Spleen (tissue), 13 donors: ENCODE results near the gene HIGD1B. TPM values are rescaled to one million over a fixed set of nuclear protein-coding genes. Genes with fewer than 3 reads are reported as not detected.

Experiments
- DNase-seq: peaks from one replicate; pipeline ENCODE4 v3.0.0-alpha.2; 2020
- H3K27ac ChIP-seq, 8 donors: fragments of 200-600 bp; sonication (generic) in 7 of 8; 1 replicate in 4 of 8; 2 replicates in 4 of 8; pipeline versions ENCODE4 v1.5.0 to v1.8.0; 2016 to 2021; ENCODE audit warnings: inconsistent platforms in 4 of 8, mild to moderate bottlenecking in 4 of 8, moderate library complexity in 1 of 8
- H3K27me3 ChIP-seq, 7 donors: fragments of 200-600 bp; sonication (generic) in 6 of 7; replicated peaks in 1 of 7; 1 replicate in 4 of 7; 2 replicates in 3 of 7; pipeline versions ENCODE4 v1.5.0 to v1.8.0; 2016 to 2021; ENCODE audit warnings: inconsistent platforms in 3 of 7, mild to moderate bottlenecking in 1 of 7
- H3K36me3 ChIP-seq, 6 donors: fragments of 200-600 bp; sonication (generic) in 5 of 6; 1 replicate in 4 of 6; 2 replicates in 2 of 6; pipeline versions ENCODE4 v1.5.0 to v1.8.0; 2016 to 2021; ENCODE audit warnings: inconsistent platforms in 2 of 6
- H3K4me1 ChIP-seq, 6 donors: fragments of 200-600 bp; sonication (generic) in 5 of 6; 1 replicate in 3 of 6; 2 replicates in 3 of 6; pipeline versions ENCODE4 v1.5.0 to v1.8.0; 2016 to 2021; ENCODE audit warnings: inconsistent platforms in 3 of 6
- H3K4me3 ChIP-seq, 8 donors: fragments of 200-600 bp; sonication (generic) in 7 of 8; 1 replicate in 4 of 8; 2 replicates in 4 of 8; pipeline versions ENCODE4 v1.5.0 to v1.8.0; 2016 to 2021; ENCODE audit warnings: inconsistent platforms in 4 of 8, mild to moderate bottlenecking in 4 of 8, moderate library complexity in 2 of 8
- H3K9me3 ChIP-seq, 8 donors: fragments of 200-600 bp; sonication (generic) in 7 of 8; 1 replicate in 4 of 8; 2 replicates in 4 of 8; pipeline versions ENCODE4 v1.5.0 to v1.8.0; 2016 to 2021; ENCODE audit warnings: inconsistent platforms in 4 of 8
- POLR2A ChIP-seq, 3 donors: fragments of 450-650 bp; IDR thresholded peaks; one replicate each; pipeline ENCODE4 v1.5.1; 2017; ENCODE audit warnings: antibody characterized with exemption in 3 of 3, mild to moderate bottlenecking in 1 of 3
- POLR2AphosphoS5 ChIP-seq, 3 donors: sonication (generic); formaldehyde crosslinking; IDR thresholded peaks; one replicate each; pipeline ENCODE4 v1.5.1; 2017; ENCODE audit warnings: antibody characterized with exemption in 3 of 3
- WGBS, 5 donors: extraction: QIAGEN DNeasy Blood & Tissue Kit in 3 of 5; methylation state at CpG; one replicate each; pipeline versions ENCODE4 v1.1.5 to v1.1.7; 2013 to 2018; 5-methylcytosine and 5-hydroxymethylcytosine counted together
- intact Hi-C: fragments of 100-400 bp; cut with DNase I; formaldehyde crosslinking; loops from one replicate; pipeline ENCODE4 v1.15.0; 2023; ENCODE audit warnings: low total_unique reads
- long read RNA-seq, 2 donors: transcript quantifications; one replicate each; lab custom pipeline, GENCODE V29; 2026
- polyA plus RNA-seq, 3 donors: library from polyadenylated mRNA; stranded (reverse); fragments of 200-250 nt; gene quantifications; one replicate each; pipeline ENCODE4 v1.2.1, GENCODE V29; 2013
- total RNA-seq, 7 donors: library from RNA; depleted of rRNA in 3 of 7; stranded (reverse); fragments of >200 nt in 3 of 7; fragmentation: NEBNext Ultra II Directional in 4 of 7; extraction: Animal tissue kit (Norgen Biotek cat#: 25700) in 4 of 7; gene quantifications; one replicate each; pipeline versions ENCODE4 v1.1.0 to v1.2.1, GENCODE V29; 2016 to 2021
- TF ChIP-seq, protein P1 (sequence below), 11 experiments: fragments of 200-600 bp in 7 of 11; fragments of 450-650 bp in 4 of 11; sonication (generic) in 4 of 11; IDR thresholded peaks in 8 of 11; conservative IDR thresholded peaks in 3 of 11; 1 replicate in 7 of 11; 2 replicates in 4 of 11; pipeline versions ENCODE4 v1.4.0 to v1.8.0; 2016 to 2021; ENCODE audit warnings: antibody characterized with exemption in 11 of 11, inconsistent platforms in 4 of 11, mild to moderate bottlenecking in 1 of 11
- donor health status: healthy with polysubstance abuse.
- donor health status: DM: no; HTN: no; CAD: no; lungs with moderate emphysema.
- donor health status: DM: no; HTN: no; CAD: no.
- donor health status: Bipolar disorder and iron deficiency.
- donor health status: healthy.
- donor health status: DM: no; HTN: no; CAD: no.
- donor health status: DM: yes; HTN: yes; CAD: no.

HIGD1B gene
- total RNA-seq (not detected), polyA plus RNA-seq (1 to 10 TPM in 1 of 3 donors, under 1 TPM in 1, not detected in 1; 0.38 to 1.7 TPM)
- long read RNA-seq, donor 1, partial matches to known transcripts, result 0 of 1 reads
- long read RNA-seq, donor 1, other reads (novel, unspliced or antisense), result 0 of 1 reads
- long read RNA-seq, donor 2, result 0 reads

DNA sequence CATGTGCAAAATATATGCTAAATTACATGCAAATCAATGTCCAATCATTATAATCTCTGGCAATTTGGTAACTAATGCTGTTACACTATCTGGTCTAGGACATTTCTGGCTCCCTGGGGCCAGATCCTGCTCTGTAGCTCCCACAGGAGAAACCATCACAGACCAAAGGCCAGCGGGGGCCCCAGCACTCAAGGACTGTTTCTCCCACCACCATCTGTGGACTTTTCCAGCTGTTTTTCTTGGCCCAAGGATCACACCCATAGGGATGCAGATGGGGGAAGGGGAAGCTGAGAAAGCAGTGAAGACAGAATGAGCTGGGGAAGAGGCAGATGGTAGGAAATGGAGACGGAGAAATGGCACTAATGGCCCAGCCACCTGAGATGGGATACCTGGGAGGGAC, at the start of gene HIGD1B:
TSS of gene HIGD1B (plus strand) at position 298 of the 400 bp plus-strand sequence. CDS start 270 bp downstream, outside the sequence.
- Histone ChIP-seq H3K9me3 (no peaks in the 10 kb centered on the region), H3K4me3 (no peak within 1 kb of the TSS), H3K27ac (no peak within 1 kb of the TSS), H3K27me3 (no peaks in the 10 kb centered on the region), H3K36me3 (peaks cover under 1 to 38% (median 29%) of the 10 kb centered on the region in 6 donors), H3K4me1 (no peaks in the 10 kb centered on the region)
- DNase-seq, result no peak
- intact Hi-C loops, result no loop called here
- TF ChIP-seq POLR2A (IDR thresholded peaks at IDR 0.05) (no peak), POLR2AphosphoS5 (IDR thresholded peaks at IDR 0.05) (no peak)
- TF ChIP-seq, protein P1, sequence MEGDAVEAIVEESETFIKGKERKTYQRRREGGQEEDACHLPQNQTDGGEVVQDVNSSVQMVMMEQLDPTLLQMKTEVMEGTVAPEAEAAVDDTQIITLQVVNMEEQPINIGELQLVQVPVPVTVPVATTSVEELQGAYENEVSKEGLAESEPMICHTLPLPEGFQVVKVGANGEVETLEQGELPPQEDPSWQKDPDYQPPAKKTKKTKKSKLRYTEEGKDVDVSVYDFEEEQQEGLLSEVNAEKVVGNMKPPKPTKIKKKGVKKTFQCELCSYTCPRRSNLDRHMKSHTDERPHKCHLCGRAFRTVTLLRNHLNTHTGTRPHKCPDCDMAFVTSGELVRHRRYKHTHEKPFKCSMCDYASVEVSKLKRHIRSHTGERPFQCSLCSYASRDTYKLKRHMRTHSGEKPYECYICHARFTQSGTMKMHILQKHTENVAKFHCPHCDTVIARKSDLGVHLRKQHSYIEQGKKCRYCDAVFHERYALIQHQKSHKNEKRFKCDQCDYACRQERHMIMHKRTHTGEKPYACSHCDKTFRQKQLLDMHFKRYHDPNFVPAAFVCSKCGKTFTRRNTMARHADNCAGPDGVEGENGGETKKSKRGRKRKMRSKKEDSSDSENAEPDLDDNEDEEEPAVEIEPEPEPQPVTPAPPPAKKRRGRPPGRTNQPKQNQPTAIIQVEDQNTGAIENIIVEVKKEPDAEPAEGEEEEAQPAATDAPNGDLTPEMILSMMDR (IDR thresholded peaks at IDR 0.05 in 8 of 11, conservative IDR thresholded peaks at IDR 0.05 in 3 of 11), result no peak
- WGBS, 5 donors, result 80 to 88% (median 83%) methylated on average over 2 of the region's 2 CpGs

DNA sequence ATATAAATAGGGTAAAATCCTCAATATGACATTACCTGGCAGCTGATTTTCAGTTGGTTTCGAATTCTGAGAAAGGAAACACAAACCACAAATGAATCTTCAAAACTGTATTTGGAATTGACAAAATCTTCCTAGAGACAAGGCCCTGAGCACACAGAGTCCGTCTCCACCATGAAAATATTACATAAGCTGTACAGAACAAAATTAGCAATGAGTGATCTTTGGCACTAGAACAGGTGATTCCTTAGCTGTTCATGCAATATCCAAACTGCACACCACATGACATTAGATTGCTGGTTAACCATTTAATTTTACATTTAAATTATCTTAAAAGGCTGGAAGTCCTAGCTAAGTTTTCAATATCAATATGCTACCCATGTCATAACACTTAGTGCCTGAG, 49.3 kb upstream of the HIGD1B start:
- no peaks in the 10 kb centered on the region for H3K27me3 ChIP-seq
- H3K4me3 ChIP-seq, result no peak overlapping the region
- H3K9me3 ChIP-seq, result no peaks in the 10 kb centered on the region
- TF ChIP-seq POLR2A (IDR thresholded peaks at IDR 0.05) (no peak), POLR2AphosphoS5 (IDR thresholded peaks at IDR 0.05) (no peak)
- TF ChIP-seq, protein P1 (IDR thresholded peaks at IDR 0.05 in 8 of 11, conservative IDR thresholded peaks at IDR 0.05 in 3 of 11), result no peak
- H3K36me3 ChIP-seq, result no peaks in the 10 kb centered on the region
- no peak overlapping the region for H3K27ac ChIP-seq
- 61 to 73% (median 67%) methylated on average over 2 of the region's 2 CpGs for WGBS, 5 donors
- H3K4me1 ChIP-seq, result peaks cover 0 to 11% (median 4%) of the 10 kb centered on the region in 6 donors
- intact Hi-C loops, result no loop called here
- DNase-seq, result no peak

DNA sequence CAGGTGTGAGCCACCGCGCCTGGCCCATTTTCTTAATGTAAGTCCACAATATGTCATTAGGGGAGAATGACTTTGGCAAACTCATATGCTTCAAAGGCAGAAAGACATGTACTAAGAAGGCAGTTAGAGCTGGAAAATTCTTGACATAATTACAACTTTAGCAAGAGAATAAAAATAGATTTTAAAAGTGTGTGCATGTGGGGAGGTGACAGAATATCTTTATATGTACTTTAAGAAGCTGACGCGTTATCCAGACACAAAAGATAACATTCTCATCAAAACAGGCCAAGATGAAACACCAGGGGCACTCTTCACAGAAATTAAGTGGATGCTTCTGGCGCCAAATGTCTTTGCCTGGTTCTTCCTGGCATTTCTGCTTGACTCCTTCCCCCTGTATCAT, 45.8 kb upstream of the HIGD1B start:
- 81 to 97% (median 90%) methylated on average over 5 of the region's 5 CpGs for WGBS, 5 donors

More for the DNA sequence above, 45.8 kb upstream of the HIGD1B start:
- Histone ChIP-seq H3K4me3 (no peak overlapping the region), H3K9me3 (no peaks in the 10 kb centered on the region), H3K36me3 (no peaks in the 10 kb centered on the region), H3K27me3 (no peaks in the 10 kb centered on the region), H3K27ac (no peak overlapping the region), H3K4me1 (no peaks in the 10 kb centered on the region)
- TF ChIP-seq, protein P1 (IDR thresholded peaks at IDR 0.05 in 8 of 11, conservative IDR thresholded peaks at IDR 0.05 in 3 of 11), result no peak
- TF ChIP-seq POLR2AphosphoS5 (IDR thresholded peaks at IDR 0.05) (no peak), POLR2A (IDR thresholded peaks at IDR 0.05) (no peak)
- DNase-seq, result no peak
- intact Hi-C loops, result no loop called here
